SK-N-SH (cell line): ENCODE measurements around the gene PCDHGA11.

Experiments
- RAD21 ChIP-seq: IDR thresholded peaks from 2 replicates; pipeline ENCODE4 v1.6.1; 2012; ENCODE audit warnings: mild to moderate bottlenecking, low read length
- SIN3A ChIP-seq: IDR thresholded peaks from 2 replicates; pipeline ENCODE4 v1.6.1; 2012; ENCODE audit warnings: low read depth, mild to moderate bottlenecking, low read length, moderate library complexity, borderline replicate concordance
- SMC3 ChIP-seq: IDR thresholded peaks from 2 replicates; pipeline ENCODE4 v1.6.1; 2012; ENCODE audit warnings: low read depth, low read length, improper control_type of control experiment
- YY1 ChIP-seq: IDR thresholded peaks from 2 replicates; pipeline ENCODE4 v1.4.0; 2012; ENCODE audit warnings: low read depth, mild to moderate bottlenecking
- TF ChIP-seq, protein P1 (sequence below): fragments of 200-600 bp; sonication (generic); IDR thresholded peaks from 2 replicates; pipeline ENCODE4 v1.6.1; 2017; ENCODE audit warnings: antibody characterized with exemption, mild to moderate bottlenecking, moderate library complexity
- TF ChIP-seq, protein P2 (sequence below): IDR thresholded peaks from 2 replicates; pipeline ENCODE4 v1.4.0; 2012; ENCODE audit warnings: low read depth, borderline replicate concordance

DNA sequence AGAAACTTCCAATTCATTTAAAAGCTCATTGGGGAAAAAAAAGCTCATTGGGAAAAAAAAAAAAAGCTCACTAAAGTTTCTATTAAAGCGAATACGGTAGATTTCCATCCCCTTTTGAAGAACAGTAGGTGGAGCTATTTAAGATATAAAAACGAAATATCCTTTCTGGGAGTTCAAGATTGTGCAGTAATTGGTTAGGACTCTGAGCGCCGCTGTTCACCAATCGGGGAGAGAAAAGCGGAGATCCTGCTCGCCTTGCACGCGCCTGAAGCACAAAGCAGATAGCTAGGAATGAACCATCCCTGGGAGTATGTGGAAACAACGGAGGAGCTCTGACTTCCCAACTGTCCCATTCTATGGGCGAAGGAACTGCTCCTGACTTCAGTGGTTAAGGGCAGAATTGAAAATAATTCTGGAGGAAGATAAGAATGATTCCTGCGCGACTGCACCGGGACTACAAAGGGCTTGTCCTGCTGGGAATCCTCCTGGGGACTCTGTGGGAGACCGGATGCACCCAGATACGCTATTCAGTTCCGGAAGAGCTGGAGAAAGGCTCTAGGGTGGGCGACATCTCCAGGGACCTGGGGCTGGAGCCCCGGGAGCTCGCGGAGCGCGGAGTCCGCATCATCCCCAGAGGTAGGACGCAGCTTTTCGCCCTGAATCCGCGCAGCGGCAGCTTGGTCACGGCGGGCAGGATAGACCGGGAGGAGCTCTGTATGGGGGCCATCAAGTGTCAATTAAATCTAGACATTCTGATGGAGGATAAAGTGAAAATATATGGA lies 9.7 kb downstream of the PCDHGA11 start, which contains the start of gene PCDHGA12:
- TF ChIP-seq YY1 (no peak), SMC3 (no peak), RAD21 (no peak), SIN3A (no peak)
- TF ChIP-seq, protein P1, sequence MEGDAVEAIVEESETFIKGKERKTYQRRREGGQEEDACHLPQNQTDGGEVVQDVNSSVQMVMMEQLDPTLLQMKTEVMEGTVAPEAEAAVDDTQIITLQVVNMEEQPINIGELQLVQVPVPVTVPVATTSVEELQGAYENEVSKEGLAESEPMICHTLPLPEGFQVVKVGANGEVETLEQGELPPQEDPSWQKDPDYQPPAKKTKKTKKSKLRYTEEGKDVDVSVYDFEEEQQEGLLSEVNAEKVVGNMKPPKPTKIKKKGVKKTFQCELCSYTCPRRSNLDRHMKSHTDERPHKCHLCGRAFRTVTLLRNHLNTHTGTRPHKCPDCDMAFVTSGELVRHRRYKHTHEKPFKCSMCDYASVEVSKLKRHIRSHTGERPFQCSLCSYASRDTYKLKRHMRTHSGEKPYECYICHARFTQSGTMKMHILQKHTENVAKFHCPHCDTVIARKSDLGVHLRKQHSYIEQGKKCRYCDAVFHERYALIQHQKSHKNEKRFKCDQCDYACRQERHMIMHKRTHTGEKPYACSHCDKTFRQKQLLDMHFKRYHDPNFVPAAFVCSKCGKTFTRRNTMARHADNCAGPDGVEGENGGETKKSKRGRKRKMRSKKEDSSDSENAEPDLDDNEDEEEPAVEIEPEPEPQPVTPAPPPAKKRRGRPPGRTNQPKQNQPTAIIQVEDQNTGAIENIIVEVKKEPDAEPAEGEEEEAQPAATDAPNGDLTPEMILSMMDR, result no peak
- TF ChIP-seq, protein P2, sequence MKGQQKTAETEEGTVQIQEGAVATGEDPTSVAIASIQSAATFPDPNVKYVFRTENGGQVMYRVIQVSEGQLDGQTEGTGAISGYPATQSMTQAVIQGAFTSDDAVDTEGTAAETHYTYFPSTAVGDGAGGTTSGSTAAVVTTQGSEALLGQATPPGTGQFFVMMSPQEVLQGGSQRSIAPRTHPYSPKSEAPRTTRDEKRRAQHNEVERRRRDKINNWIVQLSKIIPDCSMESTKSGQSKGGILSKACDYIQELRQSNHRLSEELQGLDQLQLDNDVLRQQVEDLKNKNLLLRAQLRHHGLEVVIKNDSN, result no peak
